ENCODE results near the gene RAB10. TPM values are rescaled to one million over a fixed set of nuclear protein-coding genes. Genes with fewer than 3 reads are reported as not detected.
"Not testable (repeated sequence)": the region's sequence is repeated elsewhere in the genome, so short reads cannot be mapped to it uniquely, and the experiment has no call there.

The RAB10 gene
- total RNA-seq, 2 experiments from 2014 or later: 13.5 to 13.8 TPM

DNA sequence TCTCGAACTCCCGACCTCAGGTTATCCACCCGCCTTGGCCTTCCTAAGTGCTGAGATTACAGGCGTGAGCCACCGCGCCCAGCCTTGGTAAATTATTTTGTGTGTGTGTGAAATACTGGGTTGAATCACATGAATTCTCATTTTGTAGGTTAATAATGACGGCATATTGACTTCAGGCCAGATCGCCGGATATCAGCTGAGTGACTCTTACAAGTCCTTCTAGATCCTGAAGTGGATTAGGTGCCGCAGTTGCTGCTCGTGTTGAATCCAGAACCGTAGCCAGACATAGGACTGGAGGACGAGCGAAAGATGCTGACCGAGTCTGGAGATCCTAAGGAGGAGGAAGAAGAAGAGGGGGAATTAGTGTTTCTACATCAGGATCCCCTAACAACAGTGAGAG is 39.4 kb upstream of the RAB10 start:
- Histone ChIP-seq H3K27me3 (ENCODE audit: control insufficient read depth in 1 of 2, insufficient read depth in 2 of 2, low read length in 2 of 2) (no peaks in the 10 kb centered on the region), H3K4me3 (ENCODE audit: low read length) (no peak overlapping the region), H3K4me1 (ENCODE audit: insufficient read depth, low read length) (peaks cover 9% of the 10 kb centered on the region), H3K9me3 (ENCODE audit: control insufficient read depth in 1 of 2, insufficient read depth in 1 of 2, low read length in 2 of 2) (no peaks in the 10 kb centered on the region), H3K36me3 (ENCODE audit: insufficient read depth, low read length) (no peaks in the 10 kb centered on the region), H3K27ac (ENCODE audit: low read depth in 1 of 2, low read length in 2 of 2) (no peak overlapping the region)
- POLR2A ChIA-PET: no interaction called here
- DNase-seq (no peak), ATAC-seq (ENCODE audit: poor library complexity) (no peak)
- TF ChIP-seq, protein P1, sequence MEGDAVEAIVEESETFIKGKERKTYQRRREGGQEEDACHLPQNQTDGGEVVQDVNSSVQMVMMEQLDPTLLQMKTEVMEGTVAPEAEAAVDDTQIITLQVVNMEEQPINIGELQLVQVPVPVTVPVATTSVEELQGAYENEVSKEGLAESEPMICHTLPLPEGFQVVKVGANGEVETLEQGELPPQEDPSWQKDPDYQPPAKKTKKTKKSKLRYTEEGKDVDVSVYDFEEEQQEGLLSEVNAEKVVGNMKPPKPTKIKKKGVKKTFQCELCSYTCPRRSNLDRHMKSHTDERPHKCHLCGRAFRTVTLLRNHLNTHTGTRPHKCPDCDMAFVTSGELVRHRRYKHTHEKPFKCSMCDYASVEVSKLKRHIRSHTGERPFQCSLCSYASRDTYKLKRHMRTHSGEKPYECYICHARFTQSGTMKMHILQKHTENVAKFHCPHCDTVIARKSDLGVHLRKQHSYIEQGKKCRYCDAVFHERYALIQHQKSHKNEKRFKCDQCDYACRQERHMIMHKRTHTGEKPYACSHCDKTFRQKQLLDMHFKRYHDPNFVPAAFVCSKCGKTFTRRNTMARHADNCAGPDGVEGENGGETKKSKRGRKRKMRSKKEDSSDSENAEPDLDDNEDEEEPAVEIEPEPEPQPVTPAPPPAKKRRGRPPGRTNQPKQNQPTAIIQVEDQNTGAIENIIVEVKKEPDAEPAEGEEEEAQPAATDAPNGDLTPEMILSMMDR (IDR thresholded peaks at IDR 0.05): no peak
- Mint-ChIP-seq H3K4me1 (ENCODE audit: low read depth) (peaks cover 8% of the 10 kb centered on the region), H3K36me3 (ENCODE audit: low read depth) (no peaks in the 10 kb centered on the region), H3K9me3 (no peaks in the 10 kb centered on the region), H3K27ac (no peak overlapping the region), H3K4me3 (no peak overlapping the region), H3K27me3 (no peaks in the 10 kb centered on the region)
- intact Hi-C loops (cut with DNase I, micrococcal nuclease): loop anchor here (5.0 kb wide), 4 partner anchors 38 to 583 kb away; partner anchors contain the start of genes ADGRF3 (in 1 of the 2), RAB10 (in 1 of the 2) and SELENOI (in 1 of the 2)
- CTCF ChIA-PET: interaction anchor here (1.3 kb wide), 1 partner anchor 190 kb away, joined by 3 read pairs; no protein-coding TSS in a partner anchor

DNA sequence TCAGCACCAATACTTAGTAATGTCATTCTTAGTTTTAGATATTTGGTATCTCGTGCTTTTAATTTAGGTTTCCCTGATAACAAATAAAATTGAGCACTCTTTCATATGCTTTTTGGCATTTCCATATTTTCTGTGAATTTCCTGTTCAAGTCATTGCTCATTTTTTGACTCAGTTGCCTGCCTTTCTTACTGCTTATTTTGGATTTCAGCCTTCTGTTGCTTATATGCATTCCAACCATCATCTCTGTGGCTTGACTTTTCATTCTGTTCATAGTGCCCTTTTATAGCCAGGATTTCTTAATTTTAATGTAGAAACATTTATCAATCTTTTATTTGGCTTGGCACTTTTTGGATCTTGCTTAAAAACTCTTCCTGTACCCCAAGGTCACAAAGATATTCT is 37.0 kb upstream of the RAB10 start:
- H3K9me3 ChIP-seq (ENCODE audit: control insufficient read depth in 1 of 2, insufficient read depth in 1 of 2, low read length in 2 of 2): no peaks in the 10 kb centered on the region
- peaks cover 2% of the 10 kb centered on the region for H3K4me1 ChIP-seq (ENCODE audit: insufficient read depth, low read length)
- ChIA-PET POLR2A (no interaction called here), CTCF (no interaction called here)
- Mint-ChIP-seq H3K36me3 (ENCODE audit: low read depth) (no peaks in the 10 kb centered on the region), H3K4me3 (no peak overlapping the region), H3K27ac (no peak overlapping the region), H3K27me3 (no peaks in the 10 kb centered on the region), H3K4me1 (ENCODE audit: low read depth) (peaks cover 4% of the 10 kb centered on the region), H3K9me3 (no peaks in the 10 kb centered on the region)
- no peak overlapping the region for H3K4me3 ChIP-seq (ENCODE audit: low read length)
- no peaks in the 10 kb centered on the region for H3K36me3 ChIP-seq (ENCODE audit: insufficient read depth, low read length)
- no peaks in the 10 kb centered on the region for H3K27me3 ChIP-seq (ENCODE audit: control insufficient read depth in 1 of 2, insufficient read depth in 2 of 2, low read length in 2 of 2)
- H3K27ac ChIP-seq (ENCODE audit: low read depth in 1 of 2, low read length in 2 of 2): no peak overlapping the region
- ATAC-seq (ENCODE audit: poor library complexity) (no peak), DNase-seq (no peak)
- TF ChIP-seq, protein P1 (IDR thresholded peaks at IDR 0.05): no peak
- intact Hi-C loops (cut with DNase I, micrococcal nuclease): no loop called here

DNA sequence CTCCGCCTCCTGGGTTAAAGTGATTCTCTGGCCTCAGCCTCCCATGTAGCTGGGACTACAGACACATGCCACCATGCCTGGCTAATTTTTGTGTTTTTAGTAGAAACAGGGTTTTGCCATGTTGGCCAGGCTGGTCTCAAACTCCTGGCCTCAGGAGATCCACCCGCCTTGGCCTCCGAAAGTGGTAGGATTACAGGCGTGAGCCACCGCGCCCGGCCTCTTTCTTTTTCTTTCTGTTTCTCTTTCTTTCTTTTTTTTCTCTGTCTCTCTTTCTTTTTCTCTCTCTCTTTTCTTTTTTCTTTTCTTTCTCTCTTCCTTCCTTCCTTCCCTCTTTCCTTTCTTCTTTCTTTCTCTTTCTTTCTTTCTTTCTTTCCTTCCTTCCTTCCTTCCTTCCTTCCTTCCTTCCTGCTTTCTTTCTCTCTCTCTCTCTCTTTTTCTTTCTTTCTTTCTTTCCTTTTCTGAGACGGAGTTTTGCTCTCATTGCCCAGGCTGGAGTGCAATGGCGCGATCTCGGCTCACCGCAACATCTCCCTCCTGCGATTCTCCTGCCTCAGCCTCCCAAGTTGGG is 35.0 kb upstream of the RAB10 start:
- H3K27ac Mint-ChIP-seq; H3K9me3 Mint-ChIP-seq; H3K4me3 ChIP-seq (ENCODE audit: low read length); H3K4me1 Mint-ChIP-seq (ENCODE audit: low read depth); H3K27ac ChIP-seq (ENCODE audit: low read depth in 1 of 2, low read length in 2 of 2); intact Hi-C loops (cut with DNase I, micrococcal nuclease); ATAC-seq (ENCODE audit: poor library complexity); H3K36me3 ChIP-seq (ENCODE audit: insufficient read depth, low read length); DNase-seq; H3K9me3 ChIP-seq (ENCODE audit: control insufficient read depth in 1 of 2, insufficient read depth in 1 of 2, low read length in 2 of 2); H3K4me3 Mint-ChIP-seq; H3K27me3 Mint-ChIP-seq; H3K36me3 Mint-ChIP-seq (ENCODE audit: low read depth); POLR2A ChIA-PET; H3K4me1 ChIP-seq (ENCODE audit: insufficient read depth, low read length); H3K27me3 ChIP-seq (ENCODE audit: control insufficient read depth in 1 of 2, insufficient read depth in 2 of 2, low read length in 2 of 2): not testable (repeated sequence)
- CTCF ChIA-PET: interaction anchor here (1.4 kb wide), 1 partner anchor 48 kb away, joined by 3 read pairs; no protein-coding TSS in a partner anchor

DNA sequence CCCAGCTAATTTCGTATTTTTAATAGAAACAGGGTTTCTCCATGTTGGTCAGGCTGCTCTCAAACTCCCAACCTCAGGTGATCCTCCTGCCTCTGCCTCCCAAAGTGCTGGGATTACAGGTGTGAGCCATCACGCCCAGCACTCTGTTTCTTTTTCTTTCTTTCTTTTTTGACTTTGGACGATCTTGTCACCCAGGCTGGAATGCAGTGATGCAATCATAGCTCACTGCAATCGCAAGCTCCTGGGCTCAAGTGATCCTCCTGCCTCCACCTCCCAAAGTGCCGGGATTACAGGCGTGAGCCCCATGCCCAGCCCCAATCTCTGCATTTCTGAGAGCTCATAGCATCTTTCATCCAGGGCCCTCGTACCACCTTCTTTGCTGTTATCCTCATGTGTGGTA is 34.5 kb upstream of the RAB10 start:
- H3K27ac Mint-ChIP-seq; H3K27me3 ChIP-seq (ENCODE audit: control insufficient read depth in 1 of 2, insufficient read depth in 2 of 2, low read length in 2 of 2); H3K27ac ChIP-seq (ENCODE audit: low read depth in 1 of 2, low read length in 2 of 2); POLR2A ChIA-PET; H3K36me3 ChIP-seq (ENCODE audit: insufficient read depth, low read length); H3K36me3 Mint-ChIP-seq (ENCODE audit: low read depth); ATAC-seq (ENCODE audit: poor library complexity); H3K9me3 ChIP-seq (ENCODE audit: control insufficient read depth in 1 of 2, insufficient read depth in 1 of 2, low read length in 2 of 2); H3K4me3 Mint-ChIP-seq; DNase-seq; H3K27me3 Mint-ChIP-seq; H3K4me1 ChIP-seq (ENCODE audit: insufficient read depth, low read length); H3K9me3 Mint-ChIP-seq; intact Hi-C loops (cut with DNase I, micrococcal nuclease); H3K4me3 ChIP-seq (ENCODE audit: low read length); H3K4me1 Mint-ChIP-seq (ENCODE audit: low read depth): not testable (repeated sequence)
- CTCF ChIA-PET: interaction anchor here (1.4 kb wide), 1 partner anchor 48 kb away, joined by 3 read pairs; no protein-coding TSS in a partner anchor
